ENCODE results near the gene RPL3. TPM values are rescaled to one million over a fixed set of nuclear protein-coding genes. Genes with fewer than 3 reads are reported as not detected.

The RPL3 gene
- total RNA-seq, 1 experiment from 2014 or later, result 1,699 TPM

- BruUV-seq (replicated peaks), result no TSS peak
- H3K9me3 ChIP-seq (ENCODE audit: insufficient read depth, low read depth), result no peaks in the 10 kb centered on the region
- H3K36me3 ChIP-seq (ENCODE audit: low read depth), result no peaks in the 10 kb centered on the region
- no peaks in the 10 kb centered on the region for H4K20me1 ChIP-seq (ENCODE audit: insufficient read depth)
- peaks cover 69% of the 10 kb centered on the region for H3F3A ChIP-seq (ENCODE audit: insufficient read depth, low read depth)
- H3K27ac ChIP-seq, result no peak overlapping the region
- ChIA-PET CTCF (interaction anchor here (1.0 kb wide), 1 partner anchor 19 kb away, joined by 4 read pairs; no protein-coding TSS in a partner anchor), POLR2A (ENCODE audit: unreplicated experiment) (no interaction called here)
- TF ChIP-seq CTCF (conservative IDR thresholded peaks at IDR 0.05), result no peak
- no peak for TF ChIP-seq EZH2 (IDR thresholded peaks at IDR 0.05; ENCODE audit: low read depth)
- peaks cover 79% of the 10 kb centered on the region for H3K4me1 ChIP-seq (replicated peaks; ENCODE audit: insufficient read depth)
- no peak for DNase-seq
- H3K4me2 ChIP-seq, result no peak overlapping the region
- H3K4me3 ChIP-seq, result no peak overlapping the region
- intact Hi-C loops (cut with micrococcal nuclease; ENCODE audit: unreplicated experiment), result no loop called here
- no peaks in the 10 kb centered on the region for H3K9me2 ChIP-seq (ENCODE audit: insufficient read depth)
- H3K27me3 ChIP-seq (ENCODE audit: insufficient read depth, low read depth), result no peaks in the 10 kb centered on the region
- no peak overlapping the region for H2AFZ ChIP-seq
- no peaks in the 10 kb centered on the region for H3K79me2 ChIP-seq (ENCODE audit: low read depth)
These were observed 22.9 kb downstream of the RPL3 start for GRCh38 chr22:39296535-39296934.

- H3F3A ChIP-seq (ENCODE audit: insufficient read depth, low read depth), result peaks cover 67% of the 10 kb centered on the region
- no peaks in the 10 kb centered on the region for H3K27me3 ChIP-seq (ENCODE audit: insufficient read depth, low read depth)
- no peaks in the 10 kb centered on the region for H3K9me2 ChIP-seq (ENCODE audit: insufficient read depth)
- H3K79me2 ChIP-seq (ENCODE audit: low read depth), result no peaks in the 10 kb centered on the region
- DNase-seq, result no peak
- TF ChIP-seq CTCF (conservative IDR thresholded peaks at IDR 0.05) (no peak), EZH2 (IDR thresholded peaks at IDR 0.05; ENCODE audit: low read depth) (no peak)
- no peak overlapping the region for H3K4me3 ChIP-seq
- H3K36me3 ChIP-seq (ENCODE audit: low read depth), result no peaks in the 10 kb centered on the region
- intact Hi-C loops (cut with micrococcal nuclease; ENCODE audit: unreplicated experiment), result no loop called here
- no peaks in the 10 kb centered on the region for H3K9me3 ChIP-seq (ENCODE audit: insufficient read depth, low read depth)
- no peak overlapping the region for H3K27ac ChIP-seq
- H4K20me1 ChIP-seq (ENCODE audit: insufficient read depth), result no peaks in the 10 kb centered on the region
- H3K4me2 ChIP-seq, result peak overlapping the region; percentile 78
- no TSS peak for BruUV-seq (replicated peaks)
- no peak overlapping the region for H2AFZ ChIP-seq
- POLR2A ChIA-PET (ENCODE audit: unreplicated experiment), result interaction anchor here (0.6 kb wide), 1 partner anchor 17 kb away, joined by 4 read pairs; no protein-coding TSS in a partner anchor
- CTCF ChIA-PET, result no interaction called here
- peaks cover 79% of the 10 kb centered on the region for H3K4me1 ChIP-seq (replicated peaks; ENCODE audit: insufficient read depth)
These were observed 24.6 kb downstream of the RPL3 start for GRCh38 chr22:39294571-39295468.

GRCh38 chr22:39293766-39294368, 25.6 kb downstream of the RPL3 start:
- no peaks in the 10 kb centered on the region for H4K20me1 ChIP-seq (ENCODE audit: insufficient read depth)
- H3K9me3 ChIP-seq (ENCODE audit: insufficient read depth, low read depth), result no peaks in the 10 kb centered on the region
- no peaks in the 10 kb centered on the region for H3K79me2 ChIP-seq (ENCODE audit: low read depth)
- no peaks in the 10 kb centered on the region for H3K36me3 ChIP-seq (ENCODE audit: low read depth)
- peaks cover 72% of the 10 kb centered on the region for H3F3A ChIP-seq (ENCODE audit: insufficient read depth, low read depth)
- peak overlapping the region; percentile 78 for H3K4me2 ChIP-seq
- intact Hi-C loops (cut with micrococcal nuclease; ENCODE audit: unreplicated experiment), result loop anchor here (2.0 kb wide), 1 partner anchor 27 kb away; no protein-coding TSS in a partner anchor
- peak overlapping the region; percentile 30 for H3K27ac ChIP-seq
- TF ChIP-seq EZH2 (IDR thresholded peaks at IDR 0.05; ENCODE audit: low read depth), result no peak
- no peak for TF ChIP-seq CTCF (conservative IDR thresholded peaks at IDR 0.05)
- no TSS peak for BruUV-seq (replicated peaks)
- no peaks in the 10 kb centered on the region for H3K27me3 ChIP-seq (ENCODE audit: insufficient read depth, low read depth)
- no peaks in the 10 kb centered on the region for H3K9me2 ChIP-seq (ENCODE audit: insufficient read depth)
- peaks cover 86% of the 10 kb centered on the region for H3K4me1 ChIP-seq (replicated peaks; ENCODE audit: insufficient read depth)
- H3K4me3 ChIP-seq, result peak overlapping the region; percentile 27; the same call in 1 of the 2 replicates
- CTCF ChIA-PET, result interaction anchor here (0.5 to 0.7 kb wide), 4 partner anchors 12 to 88 kb away, joined by 4 to 13 read pairs (median 6); no protein-coding TSS in a partner anchor
- no peak overlapping the region for H2AFZ ChIP-seq
- POLR2A ChIA-PET (ENCODE audit: unreplicated experiment), result interaction anchor here (0.6 kb wide), 3 partner anchors 26 to 392 kb away, joined by 4 to 10 read pairs (median 8); no protein-coding TSS in a partner anchor
- peak; percentile 61 to 79 for DNase-seq
